GM23338 (cell line): ENCODE measurements around the gene XRCC5. TPM values are rescaled to one million over a fixed set of nuclear protein-coding genes. Genes with fewer than 3 reads are reported as not detected.

ENCODE experiments used
- ATAC-seq: fragments of 200-7000 bp; cut with Tn5 transposase; 3 replicates; pipeline ENCODE4 v1.9.1; 2020
- DNase-seq: peaks from one replicate; pipeline ENCODE4 v3.0.0-alpha.2; 2015; ENCODE audit warnings: low spot score
- H2AFZ ChIP-seq: fragments of 200-600 bp; sonication (generic); 2 replicates; pipeline ENCODE4 v1.8.0; 2016; ENCODE audit warnings: antibody characterized with exemption, mild to moderate bottlenecking, moderate library complexity
- H3F3A ChIP-seq: fragments of 200-600 bp; sonication (generic); replicated peaks from 2 replicates; pipeline ENCODE4 v1.8.0; 2017; ENCODE audit warnings: antibody characterized with exemption, mixed run types, low read depth
- H3K27ac ChIP-seq: fragments of 200-600 bp; sonication (generic); 2 replicates; pipeline ENCODE4 v1.6.1; 2016; ENCODE audit warnings: low read depth
- H3K27me3 ChIP-seq: fragments of 200-600 bp; sonication (generic); 2 replicates; pipeline ENCODE4 v1.8.0; 2016; ENCODE audit warnings: mild to moderate bottlenecking, mixed run types, moderate library complexity; ENCODE audit not compliant: insufficient read depth
- H3K36me3 ChIP-seq: fragments of 200-600 bp; sonication (generic); 2 replicates; pipeline ENCODE4 v1.8.0; 2016; ENCODE audit warnings: mild to moderate bottlenecking; ENCODE audit not compliant: insufficient read depth
- H3K4me1 ChIP-seq: fragments of 200-600 bp; sonication (generic); 2 replicates; pipeline ENCODE4 v1.8.0; 2016; ENCODE audit warnings: mild to moderate bottlenecking, moderate library complexity; ENCODE audit not compliant: insufficient read depth
- H3K4me2 ChIP-seq: fragments of 200-600 bp; sonication (generic); 2 replicates; pipeline ENCODE4 v1.7.1; 2017; ENCODE audit warnings: mixed run types
- H3K4me3 ChIP-seq: fragments of 200-600 bp; sonication (generic); 2 replicates; pipeline ENCODE4 v1.6.1; 2016; ENCODE audit warnings: mixed run types
- H3K79me2 ChIP-seq: fragments of 200-600 bp; sonication (generic); replicated peaks from 2 replicates; pipeline ENCODE4 v1.8.0; 2017; ENCODE audit warnings: mild to moderate bottlenecking; ENCODE audit not compliant: insufficient read depth
- H3K9me2 ChIP-seq: fragments of 200-600 bp; sonication (generic); 2 replicates; pipeline ENCODE4 v1.8.0; 2017; ENCODE audit not compliant: insufficient read depth
- H4K20me1 ChIP-seq: fragments of 200-600 bp; sonication (generic); replicated peaks from 2 replicates; pipeline ENCODE4 v1.8.0; 2017; ENCODE audit warnings: mild to moderate bottlenecking; ENCODE audit not compliant: insufficient read depth
- H3K27ac Mint-ChIP-seq: 2 replicates; pipeline ENCODE4 v1.8.0; 2020; ENCODE audit warnings: inconsistent platforms, mild to moderate bottlenecking, moderate library complexity, mixed read lengths
- H3K27me3 Mint-ChIP-seq: 3 replicates; pipeline ENCODE4 v1.8.0; 2022; ENCODE audit warnings: low read depth, mild to moderate bottlenecking, moderate library complexity, mixed read lengths, inconsistent platforms; ENCODE audit not compliant: insufficient read depth, poor library complexity
- H3K36me3 Mint-ChIP-seq: 3 replicates; pipeline ENCODE4 v1.8.0; 2021; ENCODE audit warnings: low read depth, mild to moderate bottlenecking, inconsistent platforms, moderate library complexity, mixed read lengths
- H3K4me1 Mint-ChIP-seq: 3 replicates; pipeline ENCODE4 v1.8.0; 2020; ENCODE audit warnings: mild to moderate bottlenecking, inconsistent platforms, mixed read lengths
- H3K4me3 Mint-ChIP-seq: 3 replicates; pipeline ENCODE4 v1.8.0; 2021; ENCODE audit warnings: moderate library complexity, mild to moderate bottlenecking, inconsistent platforms, mixed read lengths
- H3K9me3 Mint-ChIP-seq: 3 replicates; pipeline ENCODE4 v1.8.0; 2020; ENCODE audit warnings: moderate library complexity, mild to moderate bottlenecking, inconsistent platforms, mixed read lengths
- CREB1 ChIP-seq: fragments of 250-450 bp; sonication (Bioruptor Pico); IDR thresholded peaks from 2 replicates; pipeline ENCODE4 v1.5.0; 2020; ENCODE audit warnings: low read depth, mild to moderate bottlenecking, moderate library complexity
- CTCF ChIP-seq, 2 experiments: fragments of 200-600 bp in 1 of 2; sonication (generic) in 1 of 2; conservative IDR thresholded peaks; 2 replicates each; pipeline versions ENCODE4 v1.5.1 to v1.6.1; 2016 to 2017; ENCODE audit warnings: antibody characterized with exemption in 2 of 2, low read depth in 2 of 2, mild to moderate bottlenecking in 2 of 2, moderate library complexity in 1 of 2
- ETS1 ChIP-seq: IDR thresholded peaks from 2 replicates; pipeline ENCODE4 v1.6.1; 2016; ENCODE audit warnings: antibody characterized with exemption
- EZH2 ChIP-seq: fragments of 200-600 bp; sonication (generic); IDR thresholded peaks from one replicate; pipeline ENCODE4 v1.8.0; 2017; ENCODE audit warnings: antibody characterized with exemption, mild to moderate bottlenecking, low read depth; ENCODE audit not compliant: unreplicated experiment
- EZH2phosphoT487 ChIP-seq: fragments of 200-600 bp; sonication (generic); IDR thresholded peaks from one replicate; pipeline ENCODE4 v1.8.1; 2018; ENCODE audit warnings: antibody characterized with exemption; ENCODE audit not compliant: unreplicated experiment
- JUNB ChIP-seq: IDR thresholded peaks from one replicate; pipeline ENCODE4 v1.6.1; 2016; ENCODE audit warnings: antibody characterized with exemption; ENCODE audit not compliant: unreplicated experiment
- NANOG ChIP-seq: IDR thresholded peaks from 2 replicates; pipeline ENCODE4 v1.6.1; 2016; ENCODE audit warnings: antibody characterized with exemption, borderline replicate concordance
- POLR2AphosphoS5 ChIP-seq: IDR thresholded peaks from 2 replicates; pipeline ENCODE4 v1.6.1; 2016; ENCODE audit warnings: antibody characterized with exemption, low read depth
- REST ChIP-seq: IDR thresholded peaks from one replicate; pipeline ENCODE4 v1.6.1; 2018; ENCODE audit warnings: antibody characterized with exemption; ENCODE audit not compliant: unreplicated experiment
- STAT1 ChIP-seq: IDR thresholded peaks from one replicate; pipeline ENCODE4 v1.6.1; 2016; ENCODE audit warnings: antibody characterized with exemption; ENCODE audit not compliant: unreplicated experiment
- ZNF114 ChIP-seq: fragments of 250-450 bp; sonication (Bioruptor Pico); IDR thresholded peaks from 2 replicates; pipeline ENCODE4 v1.5.0; 2020; ENCODE audit warnings: mild to moderate bottlenecking, moderate library complexity
- ZNF331 ChIP-seq: fragments of 250-450 bp; sonication (Bioruptor Pico); IDR thresholded peaks from 2 replicates; pipeline ENCODE4 v1.5.0; 2020; ENCODE audit warnings: low read depth, mild to moderate bottlenecking, moderate library complexity
- polyA plus RNA-seq: library from polyadenylated mRNA; unstranded; fragments of >200 nt; fragmentation: Nextera tagmentation; extraction: Ambion mirVana; gene quantifications from 2 replicates; pipeline ENCODE4 v1.2.1, GENCODE V29; 2016
- total RNA-seq: library from RNA; depleted of rRNA; stranded (reverse); fragments of >200 nt; shearing (Covaris generic); gene quantifications from 2 replicates; pipeline ENCODE4 v1.2.3, GENCODE V29; 2014
- TF ChIP-seq, protein P1 (sequence below): fragments of 250-450 bp; sonication (Bioruptor Pico); IDR thresholded peaks from 2 replicates; pipeline ENCODE4 v1.5.0; 2020; ENCODE audit warnings: mild to moderate bottlenecking, moderate library complexity

Gene XRCC5
- total and polyA plus RNA-seq, 2 experiments from 2014 or later, result 499 to 524 TPM

GRCh38 chr2:216235462-216235861 lies 126.3 kb downstream of the XRCC5 start:
- H3K27me3 ChIP-seq, result no peaks in the 10 kb centered on the region
- no peaks in the 10 kb centered on the region for H3K4me1 Mint-ChIP-seq
- TF ChIP-seq EZH2phosphoT487 (no peak), POLR2AphosphoS5 (no peak), CREB1 (CRISPR knock-in tag) (no peak), JUNB (no peak), CTCF (conservative IDR thresholded peaks at IDR 0.05; ENCODE audit: low read depth in 2 of 2) (no peak), STAT1 (no peak), ZNF331 (CRISPR knock-in tag) (no peak), ETS1 (no peak), ZNF114 (CRISPR knock-in tag) (no peak), EZH2 (no peak), REST (no peak), NANOG (no peak)
- TF ChIP-seq, protein P1, sequence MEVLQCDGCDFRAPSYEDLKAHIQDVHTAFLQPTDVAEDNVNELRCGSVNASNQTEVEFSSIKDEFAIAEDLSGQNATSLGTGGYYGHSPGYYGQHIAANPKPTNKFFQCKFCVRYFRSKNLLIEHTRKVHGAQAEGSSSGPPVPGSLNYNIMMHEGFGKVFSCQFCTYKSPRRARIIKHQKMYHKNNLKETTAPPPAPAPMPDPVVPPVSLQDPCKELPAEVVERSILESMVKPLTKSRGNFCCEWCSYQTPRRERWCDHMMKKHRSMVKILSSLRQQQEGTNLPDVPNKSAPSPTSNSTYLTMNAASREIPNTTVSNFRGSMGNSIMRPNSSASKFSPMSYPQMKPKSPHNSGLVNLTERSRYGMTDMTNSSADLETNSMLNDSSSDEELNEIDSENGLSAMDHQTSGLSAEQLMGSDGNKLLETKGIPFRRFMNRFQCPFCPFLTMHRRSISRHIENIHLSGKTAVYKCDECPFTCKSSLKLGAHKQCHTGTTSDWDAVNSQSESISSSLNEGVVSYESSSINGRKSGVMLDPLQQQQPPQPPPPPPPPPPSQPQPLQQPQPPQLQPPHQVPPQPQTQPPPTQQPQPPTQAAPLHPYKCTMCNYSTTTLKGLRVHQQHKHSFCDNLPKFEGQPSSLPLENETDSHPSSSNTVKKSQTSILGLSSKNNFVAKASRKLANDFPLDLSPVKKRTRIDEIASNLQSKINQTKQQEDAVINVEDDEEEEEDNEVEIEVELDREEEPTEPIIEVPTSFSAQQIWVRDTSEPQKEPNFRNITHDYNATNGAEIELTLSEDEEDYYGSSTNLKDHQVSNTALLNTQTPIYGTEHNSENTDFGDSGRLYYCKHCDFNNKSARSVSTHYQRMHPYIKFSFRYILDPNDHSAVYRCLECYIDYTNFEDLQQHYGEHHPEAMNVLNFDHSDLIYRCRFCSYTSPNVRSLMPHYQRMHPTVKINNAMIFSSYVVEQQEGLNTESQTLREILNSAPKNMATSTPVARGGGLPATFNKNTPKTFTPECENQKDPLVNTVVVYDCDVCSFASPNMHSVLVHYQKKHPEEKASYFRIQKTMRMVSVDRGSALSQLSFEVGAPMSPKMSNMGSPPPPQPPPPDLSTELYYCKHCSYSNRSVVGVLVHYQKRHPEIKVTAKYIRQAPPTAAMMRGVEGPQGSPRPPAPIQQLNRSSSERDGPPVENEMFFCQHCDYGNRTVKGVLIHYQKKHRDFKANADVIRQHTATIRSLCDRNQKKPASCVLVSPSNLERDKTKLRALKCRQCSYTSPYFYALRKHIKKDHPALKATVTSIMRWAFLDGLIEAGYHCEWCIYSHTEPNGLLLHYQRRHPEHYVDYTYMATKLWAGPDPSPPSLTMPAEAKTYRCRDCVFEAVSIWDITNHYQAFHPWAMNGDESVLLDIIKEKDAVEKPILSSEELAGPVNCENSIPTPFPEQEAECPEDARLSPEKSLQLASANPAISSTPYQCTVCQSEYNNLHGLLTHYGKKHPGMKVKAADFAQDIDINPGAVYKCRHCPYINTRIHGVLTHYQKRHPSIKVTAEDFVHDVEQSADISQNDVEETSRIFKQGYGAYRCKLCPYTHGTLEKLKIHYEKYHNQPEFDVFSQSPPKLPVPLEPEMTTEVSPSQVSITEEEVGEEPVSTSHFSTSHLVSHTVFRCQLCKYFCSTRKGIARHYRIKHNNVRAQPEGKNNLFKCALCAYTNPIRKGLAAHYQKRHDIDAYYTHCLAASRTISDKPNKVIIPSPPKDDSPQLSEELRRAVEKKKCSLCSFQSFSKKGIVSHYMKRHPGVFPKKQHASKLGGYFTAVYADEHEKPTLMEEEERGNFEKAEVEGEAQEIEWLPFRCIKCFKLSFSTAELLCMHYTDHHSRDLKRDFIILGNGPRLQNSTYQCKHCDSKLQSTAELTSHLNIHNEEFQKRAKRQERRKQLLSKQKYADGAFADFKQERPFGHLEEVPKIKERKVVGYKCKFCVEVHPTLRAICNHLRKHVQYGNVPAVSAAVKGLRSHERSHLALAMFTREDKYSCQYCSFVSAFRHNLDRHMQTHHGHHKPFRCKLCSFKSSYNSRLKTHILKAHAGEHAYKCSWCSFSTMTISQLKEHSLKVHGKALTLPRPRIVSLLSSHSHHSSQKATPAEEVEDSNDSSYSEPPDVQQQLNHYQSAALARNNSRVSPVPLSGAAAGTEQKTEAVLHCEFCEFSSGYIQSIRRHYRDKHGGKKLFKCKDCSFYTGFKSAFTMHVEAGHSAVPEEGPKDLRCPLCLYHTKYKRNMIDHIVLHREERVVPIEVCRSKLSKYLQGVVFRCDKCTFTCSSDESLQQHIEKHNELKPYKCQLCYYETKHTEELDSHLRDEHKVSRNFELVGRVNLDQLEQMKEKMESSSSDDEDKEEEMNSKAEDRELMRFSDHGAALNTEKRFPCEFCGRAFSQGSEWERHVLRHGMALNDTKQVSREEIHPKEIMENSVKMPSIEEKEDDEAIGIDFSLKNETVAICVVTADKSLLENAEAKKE (CRISPR knock-in tag), result no peak
- H2AFZ ChIP-seq, result no peak overlapping the region
- H3K9me3 Mint-ChIP-seq, result peaks cover 20% of the 10 kb centered on the region
- H3K36me3 ChIP-seq, result peaks cover 7% of the 10 kb centered on the region; the same call in 1 of the 2 replicates
- no peaks in the 10 kb centered on the region for H3K79me2 ChIP-seq
- no peak for DNase-seq
- no peak overlapping the region for H3K4me3 ChIP-seq
- H3K9me2 ChIP-seq, result peaks cover 6% of the 10 kb centered on the region; the same call in 1 of the 2 replicates
- H3K4me2 ChIP-seq, result no peak overlapping the region
- peaks cover 8% of the 10 kb centered on the region for H3K36me3 Mint-ChIP-seq
- H3K27me3 Mint-ChIP-seq, result peaks cover 1% of the 10 kb centered on the region
- H3K27ac ChIP-seq, result no peak overlapping the region
- no peaks in the 10 kb centered on the region for H4K20me1 ChIP-seq
- no peak overlapping the region for H3K4me3 Mint-ChIP-seq
- ATAC-seq, result no peak
- H3F3A ChIP-seq, result no peaks in the 10 kb centered on the region
- H3K4me1 ChIP-seq, result no peaks in the 10 kb centered on the region
- no peak overlapping the region for H3K27ac Mint-ChIP-seq
